GM18951 (cell line): ENCODE data around the gene F13A1.

Experiments
- POLR2A ChIP-seq: IDR thresholded peaks from 4 replicates; pipeline ENCODE4 v1.6.1; 2011; ENCODE audit warnings: mild to moderate bottlenecking; ENCODE audit not compliant: insufficient read length, insufficient read depth; ENCODE audit errors: extremely low read depth
- in situ Hi-C: fragments of 300-500 bp; cut with MboI; formaldehyde crosslinking; loops from one replicate; pipeline ENCODE4 v1.12.0; 2022; ENCODE audit warnings: low sequenced_read_pairs, mixed read lengths, inconsistent platforms; ENCODE audit not compliant: unreplicated experiment

The F13A1 gene

GRCh38 chr6:6178795-6179194 lies 141.7 kb downstream of the F13A1 start:
- TF ChIP-seq POLR2A = no peak
- in situ Hi-C loops = no loop called here

GRCh38 chr6:6177754-6178153 lies 142.7 kb downstream of the F13A1 start:
- no peak for TF ChIP-seq POLR2A
- in situ Hi-C loops = no loop called here

GRCh38 chr6:6176586-6177228 lies 143.8 kb downstream of the F13A1 start:
- TF ChIP-seq POLR2A = no peak
- in situ Hi-C loops = no loop called here

- TF ChIP-seq POLR2A = no peak
- in situ Hi-C loops = no loop called here
These were observed 144.3 kb downstream of the F13A1 start for GRCh38 chr6:6176127-6176526.

GRCh38 chr6:6169141-6169540 lies 151.3 kb downstream of the F13A1 start:
- in situ Hi-C loops = no loop called here
- TF ChIP-seq POLR2A = no peak

- TF ChIP-seq POLR2A = no peak
- in situ Hi-C loops = no loop called here
These were observed 154.4 kb downstream of the F13A1 start for GRCh38 chr6:6166064-6166463.

GRCh38 chr6:6164367-6164766 lies 156.1 kb downstream of the F13A1 start:
- TF ChIP-seq POLR2A = no peak
- in situ Hi-C loops = no loop called here

- in situ Hi-C loops = no loop called here
- no peak for TF ChIP-seq POLR2A
These were observed 166.1 kb downstream of the F13A1 start for GRCh38 chr6:6154335-6154734.

GRCh38 chr6:6152060-6152459 lies 168.4 kb downstream of the F13A1 start:
- TF ChIP-seq POLR2A = no peak
- in situ Hi-C loops = no loop called here

- in situ Hi-C loops = no loop called here
- TF ChIP-seq POLR2A = no peak
These were observed 172.2 kb downstream of the F13A1 start for GRCh38 chr6:6148192-6148815.

GRCh38 chr6:6131492-6132109 lies 188.9 kb downstream of the F13A1 start:
- in situ Hi-C loops = no loop called here
- TF ChIP-seq POLR2A = no peak

GRCh38 chr6:6125495-6125894 lies 195.0 kb downstream of the F13A1 start:
- in situ Hi-C loops = no loop called here
- TF ChIP-seq POLR2A = no peak

- TF ChIP-seq POLR2A = no peak
- in situ Hi-C loops = no loop called here
These were observed 196.7 kb downstream of the F13A1 start for GRCh38 chr6:6123803-6124202.

GRCh38 chr6:6121943-6122342 lies 198.5 kb downstream of the F13A1 start:
- no peak for TF ChIP-seq POLR2A
- in situ Hi-C loops = no loop called here

- in situ Hi-C loops = no loop called here
- no peak for TF ChIP-seq POLR2A
These were observed 214.9 kb downstream of the F13A1 start for GRCh38 chr6:6105472-6106036.
